ENCODE measurements around the gene ADD3. TPM values are rescaled to one million over a fixed set of nuclear protein-coding genes. Genes with fewer than 3 reads are reported as not detected.
A peak's percentile ranks its signal among the peaks of the same experiment; 100 is the strongest.

The ADD3 gene
- total and polyA plus RNA-seq, 2 of the 13 experiments (the other 11 are each of a cell fraction or from before 2014, with no cell fraction given), result 44.7 to 57.5 TPM

DNA sequence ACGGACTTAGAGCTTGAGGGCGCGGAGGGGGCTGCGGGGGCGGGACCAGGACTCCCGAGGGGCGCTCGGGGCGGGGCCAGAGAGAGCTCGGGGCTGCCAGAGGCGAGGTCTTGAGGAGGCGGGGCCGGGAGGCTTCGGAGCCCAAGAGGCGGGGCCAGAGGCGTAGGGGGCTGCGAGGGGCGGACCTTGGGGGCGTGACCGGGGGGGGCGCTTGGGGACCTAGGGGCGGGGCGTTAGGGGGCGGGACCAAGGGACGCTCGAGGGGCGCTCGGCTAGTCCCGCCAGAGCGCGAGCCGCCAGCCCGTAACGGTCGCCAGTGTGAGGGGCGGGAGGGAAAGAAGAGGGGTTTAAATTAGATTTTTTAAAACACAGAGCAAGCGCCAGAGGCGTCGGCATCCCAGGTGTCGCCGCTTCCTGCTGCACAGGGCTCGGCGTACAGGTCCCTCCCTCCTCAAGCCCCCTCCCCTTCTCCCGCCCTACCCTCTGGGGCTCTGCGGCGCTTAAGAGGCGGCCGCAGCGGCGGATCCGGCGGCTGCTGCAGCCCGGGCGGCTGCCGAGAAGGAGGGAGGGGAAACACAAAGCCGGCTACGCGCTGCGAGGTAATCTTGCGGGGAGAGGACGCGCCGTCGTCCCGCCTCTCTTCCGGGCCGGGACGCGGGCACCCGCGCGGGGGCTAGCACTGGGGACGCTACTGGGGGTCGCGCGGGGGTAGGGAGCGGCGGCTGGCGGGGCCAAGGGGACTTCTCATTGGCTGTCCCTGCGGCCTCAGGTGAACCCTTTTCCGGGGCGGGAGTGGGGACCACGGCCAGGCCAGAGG, at the start of gene ADD3 (continued):
- TF ChIP-seq, protein P1, sequence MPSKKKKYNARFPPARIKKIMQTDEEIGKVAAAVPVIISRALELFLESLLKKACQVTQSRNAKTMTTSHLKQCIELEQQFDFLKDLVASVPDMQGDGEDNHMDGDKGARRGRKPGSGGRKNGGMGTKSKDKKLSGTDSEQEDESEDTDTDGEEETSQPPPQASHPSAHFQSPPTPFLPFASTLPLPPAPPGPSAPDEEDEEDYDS (CRISPR knock-in tag; IDR thresholded peaks at IDR 0.05), result peak; percentile 78
- no peak for TF ChIP-seq ZNF180 (CRISPR knock-in tag; IDR thresholded peaks at IDR 0.05; ENCODE audit: borderline replicate concordance, low read depth)
- peak; percentile 35; the same call in 1 of the 2 replicates for TF ChIP-seq HES4 (CRISPR knock-in tag; IDR thresholded peaks at IDR 0.05; ENCODE audit: borderline replicate concordance)
- peak; percentile 98 for TF ChIP-seq HNRNPK (IDR thresholded peaks at IDR 0.05; ENCODE audit: low read depth, low read length, poor library complexity, severe bottlenecking)
- no peak for TF ChIP-seq SALL2 (CRISPR knock-in tag; IDR thresholded peaks at IDR 0.05)
- peak; percentile 75 for TF ChIP-seq ZFX (CRISPR knock-in tag; IDR thresholded peaks at IDR 0.05; ENCODE audit: low read depth)
- TF ChIP-seq ZNF652 (CRISPR knock-in tag; IDR thresholded peaks at IDR 0.05; ENCODE audit: borderline replicate concordance, low read depth), result no peak
- TF ChIP-seq, protein P2, sequence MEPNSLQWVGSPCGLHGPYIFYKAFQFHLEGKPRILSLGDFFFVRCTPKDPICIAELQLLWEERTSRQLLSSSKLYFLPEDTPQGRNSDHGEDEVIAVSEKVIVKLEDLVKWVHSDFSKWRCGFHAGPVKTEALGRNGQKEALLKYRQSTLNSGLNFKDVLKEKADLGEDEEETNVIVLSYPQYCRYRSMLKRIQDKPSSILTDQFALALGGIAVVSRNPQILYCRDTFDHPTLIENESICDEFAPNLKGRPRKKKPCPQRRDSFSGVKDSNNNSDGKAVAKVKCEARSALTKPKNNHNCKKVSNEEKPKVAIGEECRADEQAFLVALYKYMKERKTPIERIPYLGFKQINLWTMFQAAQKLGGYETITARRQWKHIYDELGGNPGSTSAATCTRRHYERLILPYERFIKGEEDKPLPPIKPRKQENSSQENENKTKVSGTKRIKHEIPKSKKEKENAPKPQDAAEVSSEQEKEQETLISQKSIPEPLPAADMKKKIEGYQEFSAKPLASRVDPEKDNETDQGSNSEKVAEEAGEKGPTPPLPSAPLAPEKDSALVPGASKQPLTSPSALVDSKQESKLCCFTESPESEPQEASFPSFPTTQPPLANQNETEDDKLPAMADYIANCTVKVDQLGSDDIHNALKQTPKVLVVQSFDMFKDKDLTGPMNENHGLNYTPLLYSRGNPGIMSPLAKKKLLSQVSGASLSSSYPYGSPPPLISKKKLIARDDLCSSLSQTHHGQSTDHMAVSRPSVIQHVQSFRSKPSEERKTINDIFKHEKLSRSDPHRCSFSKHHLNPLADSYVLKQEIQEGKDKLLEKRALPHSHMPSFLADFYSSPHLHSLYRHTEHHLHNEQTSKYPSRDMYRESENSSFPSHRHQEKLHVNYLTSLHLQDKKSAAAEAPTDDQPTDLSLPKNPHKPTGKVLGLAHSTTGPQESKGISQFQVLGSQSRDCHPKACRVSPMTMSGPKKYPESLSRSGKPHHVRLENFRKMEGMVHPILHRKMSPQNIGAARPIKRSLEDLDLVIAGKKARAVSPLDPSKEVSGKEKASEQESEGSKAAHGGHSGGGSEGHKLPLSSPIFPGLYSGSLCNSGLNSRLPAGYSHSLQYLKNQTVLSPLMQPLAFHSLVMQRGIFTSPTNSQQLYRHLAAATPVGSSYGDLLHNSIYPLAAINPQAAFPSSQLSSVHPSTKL (CRISPR knock-in tag; IDR thresholded peaks at IDR 0.05), result peak; percentile 23; the same call in 1 of the 2 replicates
- TF ChIP-seq ZNF720 (CRISPR knock-in tag; IDR thresholded peaks at IDR 0.05), result no peak
- TF ChIP-seq ZNF792 (CRISPR knock-in tag; IDR thresholded peaks at IDR 0.05), result peak; percentile 53
- no peak for TF ChIP-seq KDM4B (CRISPR knock-in tag; IDR thresholded peaks at IDR 0.05)
- no peak for TF ChIP-seq FOXK1 (CRISPR knock-in tag; IDR thresholded peaks at IDR 0.05; ENCODE audit: borderline replicate concordance, low read depth)
- TF ChIP-seq, protein P3, sequence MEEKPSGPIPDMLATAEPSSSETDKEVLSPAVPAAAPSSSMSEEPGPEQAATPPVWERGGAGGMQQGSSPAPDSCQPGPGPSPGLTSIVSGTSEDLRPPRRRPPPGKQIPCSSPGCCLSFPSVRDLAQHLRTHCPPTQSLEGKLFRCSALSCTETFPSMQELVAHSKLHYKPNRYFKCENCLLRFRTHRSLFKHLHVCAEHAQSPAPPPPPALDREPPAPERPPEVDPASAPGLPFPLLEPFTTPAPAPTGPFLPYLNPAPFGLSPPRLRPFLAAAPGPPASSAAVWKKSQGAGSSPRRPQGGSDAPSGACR (CRISPR knock-in tag; IDR thresholded peaks at IDR 0.05), result peak; percentile 75; the same call in 1 of the 2 replicates
- TF ChIP-seq, protein P4, sequence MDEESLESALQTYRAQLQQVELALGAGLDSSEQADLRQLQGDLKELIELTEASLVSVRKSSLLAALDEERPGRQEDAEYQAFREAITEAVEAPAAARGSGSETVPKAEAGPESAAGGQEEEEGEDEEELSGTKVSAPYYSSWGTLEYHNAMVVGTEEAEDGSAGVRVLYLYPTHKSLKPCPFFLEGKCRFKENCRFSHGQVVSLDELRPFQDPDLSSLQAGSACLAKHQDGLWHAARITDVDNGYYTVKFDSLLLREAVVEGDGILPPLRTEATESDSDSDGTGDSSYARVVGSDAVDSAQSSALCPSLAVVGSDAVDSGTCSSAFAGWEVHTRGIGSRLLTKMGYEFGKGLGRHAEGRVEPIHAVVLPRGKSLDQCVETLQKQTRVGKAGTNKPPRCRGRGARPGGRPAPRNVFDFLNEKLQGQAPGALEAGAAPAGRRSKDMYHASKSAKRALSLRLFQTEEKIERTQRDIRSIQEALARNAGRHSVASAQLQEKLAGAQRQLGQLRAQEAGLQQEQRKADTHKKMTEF (CRISPR knock-in tag; IDR thresholded peaks at IDR 0.05), result no peak
- TF ChIP-seq, protein P5, sequence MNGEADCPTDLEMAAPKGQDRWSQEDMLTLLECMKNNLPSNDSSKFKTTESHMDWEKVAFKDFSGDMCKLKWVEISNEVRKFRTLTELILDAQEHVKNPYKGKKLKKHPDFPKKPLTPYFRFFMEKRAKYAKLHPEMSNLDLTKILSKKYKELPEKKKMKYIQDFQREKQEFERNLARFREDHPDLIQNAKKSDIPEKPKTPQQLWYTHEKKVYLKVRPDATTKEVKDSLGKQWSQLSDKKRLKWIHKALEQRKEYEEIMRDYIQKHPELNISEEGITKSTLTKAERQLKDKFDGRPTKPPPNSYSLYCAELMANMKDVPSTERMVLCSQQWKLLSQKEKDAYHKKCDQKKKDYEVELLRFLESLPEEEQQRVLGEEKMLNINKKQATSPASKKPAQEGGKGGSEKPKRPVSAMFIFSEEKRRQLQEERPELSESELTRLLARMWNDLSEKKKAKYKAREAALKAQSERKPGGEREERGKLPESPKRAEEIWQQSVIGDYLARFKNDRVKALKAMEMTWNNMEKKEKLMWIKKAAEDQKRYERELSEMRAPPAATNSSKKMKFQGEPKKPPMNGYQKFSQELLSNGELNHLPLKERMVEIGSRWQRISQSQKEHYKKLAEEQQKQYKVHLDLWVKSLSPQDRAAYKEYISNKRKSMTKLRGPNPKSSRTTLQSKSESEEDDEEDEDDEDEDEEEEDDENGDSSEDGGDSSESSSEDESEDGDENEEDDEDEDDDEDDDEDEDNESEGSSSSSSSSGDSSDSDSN (CRISPR knock-in tag; IDR thresholded peaks at IDR 0.05), result peak; percentile 72; the same call in 1 of the 2 replicates
- TF ChIP-seq SP2 (CRISPR knock-in tag; IDR thresholded peaks at IDR 0.05), result peak; percentile 27; the same call in 1 of the 2 replicates
- no peak for TF ChIP-seq ZNF766 (CRISPR knock-in tag; IDR thresholded peaks at IDR 0.05; ENCODE audit: borderline replicate concordance)
- peak; percentile 84 for TF ChIP-seq HNRNPLL (IDR thresholded peaks at IDR 0.05; ENCODE audit: low read depth, low read length, poor library complexity, severe bottlenecking)
- TF ChIP-seq, protein P6, sequence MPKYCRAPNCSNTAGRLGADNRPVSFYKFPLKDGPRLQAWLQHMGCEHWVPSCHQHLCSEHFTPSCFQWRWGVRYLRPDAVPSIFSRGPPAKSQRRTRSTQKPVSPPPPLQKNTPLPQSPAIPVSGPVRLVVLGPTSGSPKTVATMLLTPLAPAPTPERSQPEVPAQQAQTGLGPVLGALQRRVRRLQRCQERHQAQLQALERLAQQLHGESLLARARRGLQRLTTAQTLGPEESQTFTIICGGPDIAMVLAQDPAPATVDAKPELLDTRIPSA (CRISPR knock-in tag; IDR thresholded peaks at IDR 0.05; ENCODE audit: borderline replicate concordance), result no peak

Measured in HepG2 (cell line).